K562 (cell line): ENCODE measurements around the gene NPR2. TPM values are rescaled to one million over a fixed set of nuclear protein-coding genes. Genes with fewer than 3 reads are reported as not detected.

ENCODE experiments used
- ATAC-seq: fragments of 200-7000 bp; cut with Tn5 transposase; 3 replicates; pipeline ENCODE4 v1.9.1; 2020; ENCODE audit warnings: moderate library complexity
- BruUV-seq: library from RNA; stranded (reverse); fragments of 400-500 nt; replicated peaks from 2 replicates; lab custom pipeline; 2021; lab: Mats Ljungman, UMichigan
- CTCF ChIA-PET: fragments of 300-600 bp; formaldehyde crosslinking; extraction: SDS; loops from one replicate; lab custom pipeline; 2021; ENCODE audit warnings: low intra/inter-chr PET ratio; lab: Yijun Ruan, JAX
- POLR2A ChIA-PET: fragments of 300-600, 350-650 bp; sonication (Branson Sonifier 250); formaldehyde crosslinking; extraction: SDS; loops from one replicate; lab custom pipeline; 2021; ENCODE audit warnings: antibody characterized with exemption, inconsistent platforms; lab: Yijun Ruan, JAX
- DNase-seq, 4 experiments: peaks; one replicate each; pipeline versions ENCODE4 v3.0.0 to v3.0.0-alpha.2; 2011 to 2018; ENCODE audit warnings: low spot score in 3 of 4, mixed read lengths in 3 of 4; ENCODE audit errors: extremely low read depth in 1 of 4
- FAIRE-seq: peaks from 2 replicates; lab custom pipeline; 2011; peaks lifted over from hg19 to GRCh38; lab: Jason Lieb, UNC
- H2AFZ ChIP-seq: 2 replicates; pipeline ENCODE4 v1.6.0; 2011; ENCODE audit warnings: low read depth, low read length, control low read depth, inconsistent platforms
- H3K27ac ChIP-seq: fragments of 200-600 bp; 3 replicates; pipeline ENCODE4 v1.8.0; 2011; ENCODE audit warnings: low read depth, mild to moderate bottlenecking, control low read depth, inconsistent platforms, low read length, moderate library complexity, mixed read lengths; ENCODE audit errors: extremely low read depth
- H3K27me3 ChIP-seq, 2 experiments: fragments of 300-600 bp in 1 of 2; 2 replicates in 1 of 2; 3 replicates in 1 of 2; pipeline versions ENCODE4 v1.6.0 to v1.8.0; 2011; ENCODE audit warnings: inconsistent platforms in 2 of 2, low read length in 2 of 2, mild to moderate bottlenecking in 1 of 2, mixed read lengths in 1 of 2, moderate library complexity in 1 of 2; ENCODE audit not compliant: control insufficient read depth in 2 of 2, insufficient read depth in 2 of 2
- H3K36me3 ChIP-seq: fragments of 300-600 bp; 3 replicates; pipeline ENCODE4 v1.8.0; 2011; ENCODE audit warnings: mild to moderate bottlenecking, low read length, inconsistent platforms; ENCODE audit not compliant: control insufficient read depth, insufficient read depth
- H3K4me1 ChIP-seq, 2 experiments: fragments of 200-600 bp in 1 of 2; replicated peaks in 1 of 2; 2 replicates in 1 of 2; 3 replicates in 1 of 2; pipeline versions ENCODE4 v1.5.1 to v1.8.0; 2011; ENCODE audit warnings: inconsistent platforms in 2 of 2, low read length in 2 of 2, mild to moderate bottlenecking in 1 of 2, mixed read lengths in 1 of 2, moderate library complexity in 1 of 2; ENCODE audit not compliant: control insufficient read depth in 2 of 2, insufficient read depth in 2 of 2
- H3K4me2 ChIP-seq: 2 replicates; pipeline ENCODE4 v1.6.1; 2011; ENCODE audit warnings: low read length, control low read depth, inconsistent platforms, mixed read lengths; ENCODE audit not compliant: insufficient read depth
- H3K4me3 ChIP-seq: fragments of 200-600 bp; sonication (generic), shearing (Covaris generic); 2 replicates; pipeline ENCODE4 v1.5.1; 2016; ENCODE audit warnings: control low read depth, inconsistent platforms
- H3K79me2 ChIP-seq: fragments of 200-600 bp; 3 replicates; pipeline ENCODE4 v1.8.0; 2011; ENCODE audit warnings: low read length, inconsistent platforms; ENCODE audit not compliant: control insufficient read depth, insufficient read depth
- H3K9ac ChIP-seq, 2 experiments: 2 replicates each; pipeline versions ENCODE4 v1.6.0 to v1.6.1; 2011; ENCODE audit warnings: low read depth in 2 of 2, low read length in 2 of 2, control low read depth in 1 of 2, inconsistent platforms in 1 of 2, mild to moderate bottlenecking in 1 of 2, mixed read lengths in 1 of 2; ENCODE audit not compliant: insufficient read depth in 1 of 2
- H3K9me1 ChIP-seq: one replicate; pipeline ENCODE4 v1.6.0; 2011; ENCODE audit warnings: inconsistent platforms, mild to moderate bottlenecking, low read length, moderate library complexity; ENCODE audit not compliant: control insufficient read depth, insufficient read depth
- H3K9me3 ChIP-seq: replicated peaks from 2 replicates; pipeline ENCODE4 v1.5.1; 2011; ENCODE audit warnings: low read depth, low read length, inconsistent platforms; ENCODE audit not compliant: control insufficient read depth, insufficient read depth
- H4K20me1 ChIP-seq: replicated peaks from 2 replicates; pipeline ENCODE4 v1.6.1; 2011; ENCODE audit warnings: low read length, inconsistent platforms, mixed read lengths; ENCODE audit not compliant: control insufficient read depth, insufficient read depth
- FOXJ2 ChIP-seq: fragments of 200-800 bp; sonication (Bioruptor generic); IDR thresholded peaks from 2 replicates; pipeline ENCODE4 v1.6.1; 2016; ENCODE audit warnings: missing genetic modification characterization, missing compliant biosample characterization
- PPARD ChIP-seq: fragments of 250-450 bp; sonication (Bioruptor Pico); IDR thresholded peaks from 2 replicates; pipeline ENCODE4 v1.8.0; 2022; ENCODE audit warnings: inconsistent platforms, mild to moderate bottlenecking, moderate library complexity
- TAF15 ChIP-seq: fragments of 200-400 bp; formaldehyde crosslinking; IDR thresholded peaks from 2 replicates; pipeline ENCODE4 v1.6.1; 2017; ENCODE audit warnings: mild to moderate bottlenecking, low read depth, low read length, moderate library complexity
- THRA ChIP-seq: fragments of 450-650 bp; IDR thresholded peaks from 2 replicates; pipeline ENCODE4 v1.6.1; 2017; ENCODE audit warnings: mild to moderate bottlenecking, moderate library complexity
- WGBS: fragments of 100-300 bp; shearing (Covaris generic); methylation state at CpG from one replicate; pipeline ENCODE4 v1.1.6; 2016; ENCODE audit warnings: low coverage, mixed read lengths; ENCODE audit not compliant: insufficient coverage; ENCODE audit errors: missing lambda C conversion rate; 5-methylcytosine and 5-hydroxymethylcytosine counted together
- in situ Hi-C: fragments of 300-500 bp; cut with MboI; formaldehyde crosslinking; loops from 4 replicates; pipeline ENCODE4 v1.15.0; 2018; ENCODE audit warnings: inconsistent platforms, mixed read lengths
- intact Hi-C: fragments of 100-400 bp; cut with micrococcal nuclease; formaldehyde crosslinking; loops from 2 replicates; pipeline ENCODE4 v1.14.2; 2022
- polyA plus RNA-seq, 8 experiments: library from polyadenylated mRNA; depleted of rRNA in 4 of 8; stranded (reverse) in 5 of 8; unstranded in 3 of 8; fragments of >200 nt; fragmentation: Nextera tagmentation in 2 of 8; fragmentation: Illumina TruSeq in 1 of 8; extraction: Ambion mirVana in 2 of 8; extraction: Trizol in 1 of 8; gene quantifications; 2 replicates each; pipeline versions ENCODE4 v1.2.1 to v1.2.3, GENCODE V29; 2011 to 2014; ENCODE audit warnings: inconsistent platforms in 1 of 8, missing spikeins in 1 of 8
- total RNA-seq, 7 experiments: library from RNA; depleted of rRNA in 6 of 7; stranded (reverse); fragments of >200 nt in 6 of 7; fragmentation: Illumina TruSeq in 2 of 7; extraction: Trizol in 2 of 7; gene quantifications; 2 replicates each; pipeline versions ENCODE4 v1.2.1 to v1.2.3, GENCODE V29; 2011 to 2021; ENCODE audit warnings: low replicate concordance in 1 of 7

NPR2 gene
- total and polyA plus RNA-seq, 9 of the 15 experiments (the other 6 are each of a cell fraction or from before 2014, with no cell fraction given), result 2.4 to 12.9 (median 6.0) TPM

DNA sequence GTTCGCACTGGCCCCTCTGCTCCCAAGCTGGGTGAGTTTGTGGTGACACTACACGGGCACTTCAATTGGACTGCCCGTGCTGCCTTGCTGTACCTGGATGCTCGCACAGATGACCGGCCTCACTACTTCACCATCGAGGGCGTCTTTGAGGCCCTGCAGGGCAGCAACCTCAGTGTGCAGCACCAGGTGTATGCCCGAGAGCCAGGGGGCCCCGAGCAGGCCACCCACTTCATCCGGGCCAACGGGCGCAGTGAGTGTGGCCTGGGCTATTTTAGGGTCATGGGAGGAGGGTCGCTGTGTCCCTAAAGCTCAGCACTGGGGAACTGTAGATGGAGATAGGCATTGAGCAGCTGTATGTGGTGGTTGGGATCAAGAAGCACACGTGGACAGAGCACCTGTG lies 1.4 kb downstream of the NPR2 start:
- H3K9me1 ChIP-seq, result no peaks in the 10 kb centered on the region
- CTCF ChIA-PET, result no interaction called here
- no peak for TF ChIP-seq THRA
- no peak for TF ChIP-seq FOXJ2
- TF ChIP-seq PPARD (CRISPR knock-in tag), result no peak
- no peak for TF ChIP-seq TAF15
- no TSS peak for BruUV-seq
- POLR2A ChIA-PET, result interaction anchor here (0.6 to 0.7 kb wide), 2 partner anchors 9 to 57 kb away, joined by 3 read pairs; no protein-coding TSS in a partner anchor
- H3K9me3 ChIP-seq, result no peaks in the 10 kb centered on the region
- no peak overlapping the region for H2AFZ ChIP-seq
- peaks cover 9% of the 10 kb centered on the region; the same call in 2 of the 3 replicates for H3K36me3 ChIP-seq
- H3K4me1 ChIP-seq, result peaks cover 9 to 16% of the 10 kb centered on the region in 2 experiments; a peak in 4 of 5 replicates
- no peak overlapping the region for H3K9ac ChIP-seq
- whole genome bisulfite sequencing, result 91% methylated on average over 10 of the region's 14 CpGs
- H4K20me1 ChIP-seq, result no peaks in the 10 kb centered on the region
- H3K27me3 ChIP-seq, result no peaks in the 10 kb centered on the region
- in situ Hi-C loops, result loop anchor here (10.0 kb wide), 1 partner anchor 92 kb away; no protein-coding TSS in a partner anchor
- no peak overlapping the region for H3K4me3 ChIP-seq
- FAIRE-seq (no peak), DNase-seq (no peak), ATAC-seq (no peak)
- no peaks in the 10 kb centered on the region for H3K79me2 ChIP-seq
- intact Hi-C loops, result no loop called here
- no peak overlapping the region for H3K4me2 ChIP-seq
- no peak overlapping the region for H3K27ac ChIP-seq
